Tongue (tissue), 2 donors: ENCODE measurements around the gene CEP83. TPM values are rescaled to one million over a fixed set of nuclear protein-coding genes. Genes with fewer than 3 reads are reported as not detected.
A peak's percentile ranks its signal among the peaks of the same experiment; 100 is the strongest.
"Not testable (repeated sequence)": the region's sequence is repeated elsewhere in the genome, so short reads cannot be mapped to it uniquely, and the experiment has no call there.

Experiments
- DNase-seq: peaks from one replicate; pipeline ENCODE4 v3.0.0-alpha.2; 2015
- total RNA-seq: library from RNA; depleted of rRNA; stranded (reverse); fragments of >200 nt; gene quantifications from one replicate; pipeline ENCODE4 v1.2.3, GENCODE V29; 2014

The CEP83 gene
- total RNA-seq, result 34.1 TPM

GRCh38 chr12:94459728-94460615, at the start of gene CEP83:
CEP83 (minus strand) TSS chr12:94459867; CDS start chr12:94412490, 47,377 bp downstream.
- peak; percentile 97 for DNase-seq

GRCh38 chr12:94509317-94509716, 49.6 kb upstream of the CEP83 start:
- DNase-seq, result no peak

GRCh38 chr12:94507455-94507854, 47.8 kb upstream of the CEP83 start:
- no peak for DNase-seq

- DNase-seq, result no peak
These were observed 44.7 kb upstream of the CEP83 start for GRCh38 chr12:94504386-94504785.

- no peak for DNase-seq
These were observed 44.0 kb upstream of the CEP83 start for GRCh38 chr12:94503619-94504018.

GRCh38 chr12:94500831-94501567, 41.3 kb upstream of the CEP83 start:
- DNase-seq, result no peak

GRCh38 chr12:94498698-94499097, 39.0 kb upstream of the CEP83 start:
- DNase-seq, result no peak

- DNase-seq, result no peak
These were observed 38.4 kb upstream of the CEP83 start for GRCh38 chr12:94498073-94498472.

GRCh38 chr12:94495445-94496115, 35.9 kb upstream of the CEP83 start:
- DNase-seq, result peak; percentile 20

GRCh38 chr12:94491489-94491888, 31.8 kb upstream of the CEP83 start:
- no peak for DNase-seq

GRCh38 chr12:94488463-94488862, 28.8 kb upstream of the CEP83 start:
- DNase-seq, result peak; percentile 1

GRCh38 chr12:94481734-94482133, 22.1 kb upstream of the CEP83 start:
- DNase-seq, result no peak

GRCh38 chr12:94469522-94469921, 9.9 kb upstream of the CEP83 start:
- DNase-seq, result no peak

GRCh38 chr12:94460616-94460959, 921 bp upstream of the CEP83 start:
- no peak for DNase-seq

GRCh38 chr12:94458877-94459727, 565 bp downstream of the CEP83 start:
- DNase-seq, result peak; percentile 74

- no peak for DNase-seq
These were observed 2.4 kb downstream of the CEP83 start for GRCh38 chr12:94457311-94457710.

- DNase-seq, result not testable (repeated sequence)
These were observed 5.3 kb downstream of the CEP83 start for GRCh38 chr12:94454318-94454717.

- DNase-seq, result peak; percentile 8
These were observed 14.0 kb downstream of the CEP83 start for GRCh38 chr12:94445662-94446061.

- DNase-seq, result no peak
These were observed 22.4 kb downstream of the CEP83 start for GRCh38 chr12:94437303-94437702.

GRCh38 chr12:94435511-94435927, 24.1 kb downstream of the CEP83 start:
- DNase-seq, result peak; percentile 50

- peak; percentile 32 for DNase-seq
These were observed 25.5 kb downstream of the CEP83 start for GRCh38 chr12:94434171-94434570.

GRCh38 chr12:94433744-94434143, 25.9 kb downstream of the CEP83 start:
- no peak for DNase-seq
